MM.1S (cell line): ENCODE results near the gene MBLAC1.

Experiments
- DNase-seq: peaks from one replicate; pipeline ENCODE4 v3.0.0-alpha.2; 2015
- H2AFZ ChIP-seq: fragments of 300-600 bp; sonication (generic); 2 replicates; pipeline ENCODE4 v1.6.0; 2016; ENCODE audit warnings: antibody characterized with exemption, low read length
- H3F3A ChIP-seq: fragments of 300-600 bp; sonication (generic); 2 replicates; pipeline ENCODE4 v1.6.1; 2016; ENCODE audit warnings: mild to moderate bottlenecking, antibody characterized with exemption, low read length, moderate library complexity, mixed read lengths; ENCODE audit not compliant: insufficient read depth
- H3K27ac ChIP-seq: fragments of 300-600 bp; sonication (generic); 2 replicates; pipeline ENCODE4 v1.5.1; 2016; ENCODE audit warnings: mild to moderate bottlenecking, low read length
- H3K27me3 ChIP-seq: fragments of 300-600 bp; sonication (generic); replicated peaks from 2 replicates; pipeline ENCODE4 v1.6.0; 2016; ENCODE audit warnings: low read length; ENCODE audit not compliant: insufficient read depth
- H3K36me3 ChIP-seq: fragments of 300-600 bp; sonication (generic); replicated peaks from 2 replicates; pipeline ENCODE4 v1.6.1; 2016; ENCODE audit warnings: mild to moderate bottlenecking, low read length, mixed read lengths; ENCODE audit not compliant: insufficient read depth
- H3K4me1 ChIP-seq: fragments of 300-600 bp; sonication (generic); 2 replicates; pipeline ENCODE4 v1.6.1; 2016; ENCODE audit warnings: low read length, mixed read lengths
- H3K4me2 ChIP-seq: fragments of 300-600 bp; sonication (generic); 2 replicates; pipeline ENCODE4 v1.6.0; 2016; ENCODE audit warnings: low read depth, low read length
- H3K4me3 ChIP-seq: fragments of 300-600 bp; sonication (generic); 2 replicates; pipeline ENCODE4 v1.5.1; 2016; ENCODE audit warnings: low read length, mixed read lengths
- H3K79me2 ChIP-seq: fragments of 300-600 bp; sonication (generic); 2 replicates; pipeline ENCODE4 v1.6.1; 2016; ENCODE audit warnings: mixed run types, low read length, mixed read lengths
- H3K9ac ChIP-seq: fragments of 300-600 bp; sonication (generic); 2 replicates; pipeline ENCODE4 v1.6.1; 2016; ENCODE audit warnings: low read length, mixed read lengths
- H3K9me2 ChIP-seq: fragments of 300-600 bp; sonication (generic); replicated peaks from 2 replicates; pipeline ENCODE4 v1.6.1; 2016; ENCODE audit warnings: mild to moderate bottlenecking, low read length, mixed read lengths; ENCODE audit not compliant: insufficient read depth
- H3K9me3 ChIP-seq: fragments of 300-600 bp; sonication (generic); replicated peaks from 2 replicates; pipeline ENCODE4 v1.6.1; 2016; ENCODE audit warnings: mild to moderate bottlenecking, low read length, mixed read lengths; ENCODE audit not compliant: insufficient read depth
- H4K20me1 ChIP-seq: fragments of 300-600 bp; sonication (generic); 2 replicates; pipeline ENCODE4 v1.6.1; 2016; ENCODE audit warnings: mild to moderate bottlenecking, low read length, moderate library complexity, mixed read lengths; ENCODE audit not compliant: insufficient read depth
- EZH2 ChIP-seq: fragments of 300-600 bp; sonication (generic); optimal IDR thresholded peaks from 2 replicates; pipeline ENCODE3; 2017; ENCODE audit warnings: low read depth, mild to moderate bottlenecking, antibody characterized with exemption, low read length, mixed read lengths
- EZH2phosphoT487 ChIP-seq: fragments of 300-600 bp; sonication (generic); IDR thresholded peaks from 2 replicates; pipeline ENCODE4 v1.6.1; 2018; ENCODE audit warnings: antibody characterized with exemption, low read length
- TF ChIP-seq, protein P1 (sequence below): fragments of 300-600 bp; sonication (generic); IDR thresholded peaks from 2 replicates; pipeline ENCODE4 v1.5.1; 2016; ENCODE audit warnings: antibody characterized with exemption, low read length, mixed read lengths

Gene MBLAC1

DNA sequence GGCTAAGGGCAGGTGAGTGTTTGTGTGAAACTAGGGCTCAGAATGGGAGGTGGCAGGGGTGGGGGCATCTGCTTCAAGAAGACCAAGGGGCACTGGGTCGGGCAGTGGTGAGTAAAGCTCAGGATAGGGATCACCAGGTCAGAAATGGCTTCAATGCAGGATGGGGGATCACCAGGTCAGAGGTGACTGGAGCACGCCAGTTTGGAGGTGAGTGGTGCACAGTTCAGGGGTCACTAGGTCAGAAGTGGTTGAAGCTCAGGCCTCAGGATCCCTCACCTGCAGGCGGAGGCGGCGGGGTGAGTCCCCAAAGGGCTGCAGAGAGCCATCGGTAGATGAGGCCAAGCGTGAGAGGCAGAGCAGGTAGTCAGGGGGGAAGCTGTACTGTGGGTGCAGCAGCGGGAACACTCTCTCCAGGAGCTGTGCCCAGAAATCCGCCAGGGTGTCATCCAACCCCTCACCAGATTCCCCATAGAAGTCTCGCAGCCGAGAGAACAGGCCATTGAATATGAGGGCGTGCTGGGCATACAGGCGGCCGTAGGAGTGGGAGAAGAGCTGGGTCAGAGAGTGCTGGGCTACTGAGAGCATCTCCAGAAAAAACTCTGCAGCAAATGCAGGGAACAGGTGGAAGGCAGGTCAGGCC is 48.6 kb downstream of the MBLAC1 start:
- no peak overlapping the region for H3K27ac ChIP-seq
- peaks cover 74% of the 10 kb centered on the region for H3K27me3 ChIP-seq
- H3K4me3 ChIP-seq, result no peak overlapping the region
- TF ChIP-seq, protein P1, sequence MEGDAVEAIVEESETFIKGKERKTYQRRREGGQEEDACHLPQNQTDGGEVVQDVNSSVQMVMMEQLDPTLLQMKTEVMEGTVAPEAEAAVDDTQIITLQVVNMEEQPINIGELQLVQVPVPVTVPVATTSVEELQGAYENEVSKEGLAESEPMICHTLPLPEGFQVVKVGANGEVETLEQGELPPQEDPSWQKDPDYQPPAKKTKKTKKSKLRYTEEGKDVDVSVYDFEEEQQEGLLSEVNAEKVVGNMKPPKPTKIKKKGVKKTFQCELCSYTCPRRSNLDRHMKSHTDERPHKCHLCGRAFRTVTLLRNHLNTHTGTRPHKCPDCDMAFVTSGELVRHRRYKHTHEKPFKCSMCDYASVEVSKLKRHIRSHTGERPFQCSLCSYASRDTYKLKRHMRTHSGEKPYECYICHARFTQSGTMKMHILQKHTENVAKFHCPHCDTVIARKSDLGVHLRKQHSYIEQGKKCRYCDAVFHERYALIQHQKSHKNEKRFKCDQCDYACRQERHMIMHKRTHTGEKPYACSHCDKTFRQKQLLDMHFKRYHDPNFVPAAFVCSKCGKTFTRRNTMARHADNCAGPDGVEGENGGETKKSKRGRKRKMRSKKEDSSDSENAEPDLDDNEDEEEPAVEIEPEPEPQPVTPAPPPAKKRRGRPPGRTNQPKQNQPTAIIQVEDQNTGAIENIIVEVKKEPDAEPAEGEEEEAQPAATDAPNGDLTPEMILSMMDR, result no peak
- no peak for TF ChIP-seq EZH2
- TF ChIP-seq EZH2phosphoT487, result no peak
- no peak overlapping the region for H3K9ac ChIP-seq
- no peak overlapping the region for H3K4me2 ChIP-seq
- no peaks in the 10 kb centered on the region for H3K9me3 ChIP-seq
- no peak overlapping the region for H2AFZ ChIP-seq
- DNase-seq, result no peak
- H4K20me1 ChIP-seq, result no peaks in the 10 kb centered on the region
- H3K9me2 ChIP-seq, result no peaks in the 10 kb centered on the region
- peaks cover 5% of the 10 kb centered on the region; the same call in 1 of the 2 replicates for H3K4me1 ChIP-seq
- H3K79me2 ChIP-seq, result no peaks in the 10 kb centered on the region
- no peaks in the 10 kb centered on the region for H3K36me3 ChIP-seq
- no peaks in the 10 kb centered on the region for H3F3A ChIP-seq

GRCh38 chr7:100176096-100177044 is 49.6 kb downstream of the MBLAC1 start:
- Histone ChIP-seq H3K27ac (no peak overlapping the region), H4K20me1 (no peaks in the 10 kb centered on the region), H3K9ac (no peak overlapping the region), H3K36me3 (no peaks in the 10 kb centered on the region), H3K9me2 (no peaks in the 10 kb centered on the region), H3K4me2 (peak overlapping the region; percentile 98), H3F3A (no peaks in the 10 kb centered on the region), H3K9me3 (no peaks in the 10 kb centered on the region), H3K4me1 (peaks cover 5% of the 10 kb centered on the region; the same call in 1 of the 2 replicates), H3K79me2 (no peaks in the 10 kb centered on the region), H2AFZ (peak overlapping the region; percentile 97; the same call in 1 of the 2 replicates), H3K27me3 (peaks cover 75% of the 10 kb centered on the region), H3K4me3 (peak overlapping the region; percentile 65)
- no peak for DNase-seq
- TF ChIP-seq EZH2 (no peak), EZH2phosphoT487 (no peak)
- TF ChIP-seq, protein P1, result no peak

GRCh38 chr7:100177045-100178001 is 50.6 kb downstream of the MBLAC1 start, which contains the start of the genes GPC2 and STAG3:
Gene GPC2 (minus strand): TSS chr7:100177381. CDS start chr7:100177199, 182 bp downstream.
Gene STAG3 (plus strand): TSS chr7:100177918. CDS start chr7:100180557, 2,639 bp downstream.
- Histone ChIP-seq H3K9me3 (no peaks in the 10 kb centered on the region), H3K4me3 (peak within 1 kb of the TSS; percentile 65), H3K79me2 (no peaks in the 10 kb centered on the region), H3K9ac (no peak within 1 kb of the TSS), H3F3A (no peaks in the 10 kb centered on the region), H2AFZ (peak within 1 kb of the TSS; percentile 97), H3K9me2 (no peaks in the 10 kb centered on the region), H3K36me3 (no peaks in the 10 kb centered on the region), H3K27me3 (peaks cover 76% of the 10 kb centered on the region), H3K4me1 (peaks cover 5% of the 10 kb centered on the region; the same call in 1 of the 2 replicates), H4K20me1 (no peaks in the 10 kb centered on the region), H3K27ac (no peak within 1 kb of the TSS), H3K4me2 (peak within 1 kb of the TSS; percentile 98)
- peak; percentile 96 for DNase-seq
- no peak for TF ChIP-seq EZH2
- TF ChIP-seq, protein P1, result no peak
- no peak for TF ChIP-seq EZH2phosphoT487
